ENCODE results near the gene COTL1.

The COTL1 gene

GRCh38 chr16:84596801-84597527 lies 20.9 kb downstream of the COTL1 start:
- FAIRE-seq = no peak
- DNase-seq (ENCODE audit: insufficient read length, low spot score) = no peak
- TF ChIP-seq, protein P1, sequence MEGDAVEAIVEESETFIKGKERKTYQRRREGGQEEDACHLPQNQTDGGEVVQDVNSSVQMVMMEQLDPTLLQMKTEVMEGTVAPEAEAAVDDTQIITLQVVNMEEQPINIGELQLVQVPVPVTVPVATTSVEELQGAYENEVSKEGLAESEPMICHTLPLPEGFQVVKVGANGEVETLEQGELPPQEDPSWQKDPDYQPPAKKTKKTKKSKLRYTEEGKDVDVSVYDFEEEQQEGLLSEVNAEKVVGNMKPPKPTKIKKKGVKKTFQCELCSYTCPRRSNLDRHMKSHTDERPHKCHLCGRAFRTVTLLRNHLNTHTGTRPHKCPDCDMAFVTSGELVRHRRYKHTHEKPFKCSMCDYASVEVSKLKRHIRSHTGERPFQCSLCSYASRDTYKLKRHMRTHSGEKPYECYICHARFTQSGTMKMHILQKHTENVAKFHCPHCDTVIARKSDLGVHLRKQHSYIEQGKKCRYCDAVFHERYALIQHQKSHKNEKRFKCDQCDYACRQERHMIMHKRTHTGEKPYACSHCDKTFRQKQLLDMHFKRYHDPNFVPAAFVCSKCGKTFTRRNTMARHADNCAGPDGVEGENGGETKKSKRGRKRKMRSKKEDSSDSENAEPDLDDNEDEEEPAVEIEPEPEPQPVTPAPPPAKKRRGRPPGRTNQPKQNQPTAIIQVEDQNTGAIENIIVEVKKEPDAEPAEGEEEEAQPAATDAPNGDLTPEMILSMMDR (IDR thresholded peaks at IDR 0.05; ENCODE audit: insufficient read depth, missing control alignments) = no peak

- DNase-seq (ENCODE audit: insufficient read length, low spot score) = no peak
- FAIRE-seq = no peak
- TF ChIP-seq, protein P1 (IDR thresholded peaks at IDR 0.05; ENCODE audit: insufficient read depth, missing control alignments) = no peak
These were observed 21.7 kb downstream of the COTL1 start for GRCh38 chr16:84596161-84596560.

- no peak for FAIRE-seq
- TF ChIP-seq, protein P1 (IDR thresholded peaks at IDR 0.05; ENCODE audit: insufficient read depth, missing control alignments) = no peak
- no peak for DNase-seq (ENCODE audit: insufficient read length, low spot score)
These were observed 22.8 kb downstream of the COTL1 start for GRCh38 chr16:84595052-84595481.

DNA sequence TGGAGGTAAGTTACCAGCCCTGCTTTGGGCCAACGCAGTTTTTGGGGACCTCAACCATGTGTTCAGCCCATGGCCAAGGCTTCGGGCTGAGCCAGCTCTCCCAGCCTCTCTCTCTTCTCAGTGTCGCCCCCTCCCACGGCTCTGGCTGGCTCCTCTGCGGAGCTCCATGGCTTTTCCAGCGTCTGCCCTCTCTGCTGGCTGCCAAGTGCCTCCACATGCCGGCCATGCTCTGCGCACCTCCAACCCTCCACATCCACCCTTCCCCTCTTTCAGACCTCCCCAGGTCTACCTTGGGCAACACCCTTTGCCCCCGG lies 23.2 kb downstream of the COTL1 start:
- FAIRE-seq = no peak
- TF ChIP-seq, protein P1 (IDR thresholded peaks at IDR 0.05; ENCODE audit: insufficient read depth, missing control alignments) = no peak
- DNase-seq (ENCODE audit: insufficient read length, low spot score) = no peak

- TF ChIP-seq, protein P1 (IDR thresholded peaks at IDR 0.05; ENCODE audit: insufficient read depth, missing control alignments) = no peak
- DNase-seq (ENCODE audit: insufficient read length, low spot score) (no peak), FAIRE-seq (no peak)
These were observed 23.8 kb downstream of the COTL1 start for GRCh38 chr16:84593825-84594724.

- no peak for FAIRE-seq
- no peak for DNase-seq (ENCODE audit: insufficient read length, low spot score)
- TF ChIP-seq, protein P1 (IDR thresholded peaks at IDR 0.05; ENCODE audit: insufficient read depth, missing control alignments) = no peak
These were observed 25.2 kb downstream of the COTL1 start for GRCh38 chr16:84592718-84593117.

All from D721Med (cell line).